Inflammatory macrophage treated with lipopolysaccharide for 1 hour (primary cell): Measurements from ENCODE around the gene ARRDC3.
"Not testable (repeated sequence)": the region's sequence is repeated elsewhere in the genome, so short reads cannot be mapped to it uniquely, and the experiment has no call there.

ENCODE experiments used
- DNase-seq, 2 donors: peaks; one replicate each; pipeline ENCODE4 v3.0.0-alpha.2; 2020 to 2022

ARRDC3 gene

GRCh38 chr5:91383027-91383955 is at the start of gene ARRDC3:
TSS of gene ARRDC3 (minus strand) at chr5:91383317. CDS start at chr5:91383092, 225 bp downstream.
- peak; percentile 93 to 98 for DNase-seq

- no peak for DNase-seq
Measured at GRCh38 chr5:91430949-91431348, 47.8 kb upstream of the ARRDC3 start.

- DNase-seq: no peak
Measured at GRCh38 chr5:91424638-91425436, 41.7 kb upstream of the ARRDC3 start.

GRCh38 chr5:91423871-91424270 is 40.8 kb upstream of the ARRDC3 start:
- no peak for DNase-seq

- peak in 1 of 2 donors; percentile 9 for DNase-seq
Measured at GRCh38 chr5:91420879-91421278, 37.8 kb upstream of the ARRDC3 start.

- peak; percentile 66 to 95 for DNase-seq
Measured at GRCh38 chr5:91419571-91420537, 36.7 kb upstream of the ARRDC3 start.

- DNase-seq: no peak
Measured at GRCh38 chr5:91419136-91419535, 36.0 kb upstream of the ARRDC3 start.

- no peak for DNase-seq
Measured at GRCh38 chr5:91418158-91418557, 35.0 kb upstream of the ARRDC3 start.

GRCh38 chr5:91417219-91417618 is 34.1 kb upstream of the ARRDC3 start:
- DNase-seq: peak; percentile 15 to 33

- DNase-seq: no peak
Measured at GRCh38 chr5:91416491-91416890, 33.4 kb upstream of the ARRDC3 start.

- no peak for DNase-seq
Measured at GRCh38 chr5:91409304-91409703, 26.2 kb upstream of the ARRDC3 start.

- DNase-seq: no peak
Measured at GRCh38 chr5:91408710-91409109, 25.6 kb upstream of the ARRDC3 start.

GRCh38 chr5:91407204-91407603 is 24.1 kb upstream of the ARRDC3 start:
- DNase-seq: no peak

- no peak for DNase-seq
Measured at GRCh38 chr5:91403438-91403837, 20.3 kb upstream of the ARRDC3 start.

GRCh38 chr5:91401175-91401574 is 18.1 kb upstream of the ARRDC3 start:
- no peak for DNase-seq

GRCh38 chr5:91397791-91398190 is 14.7 kb upstream of the ARRDC3 start:
- DNase-seq: no peak

- DNase-seq: peak in 1 of 2 donors; percentile 65
Measured at GRCh38 chr5:91390268-91390667, 7.2 kb upstream of the ARRDC3 start.

- DNase-seq: not testable (repeated sequence)
Measured at GRCh38 chr5:91389555-91389954, 6.4 kb upstream of the ARRDC3 start.

GRCh38 chr5:91388362-91388761 is 5.2 kb upstream of the ARRDC3 start:
- no peak for DNase-seq

- no peak for DNase-seq
Measured at GRCh38 chr5:91386120-91386519, 3.0 kb upstream of the ARRDC3 start.

- DNase-seq: not testable (repeated sequence)
Measured at GRCh38 chr5:91385596-91385995, 2.5 kb upstream of the ARRDC3 start.

GRCh38 chr5:91384671-91385430 is 1.7 kb upstream of the ARRDC3 start:
- peak; percentile 82 to 95 for DNase-seq
